HepG2 (cell line): Measurements from ENCODE around the gene MCMBP. TPM values are rescaled to one million over a fixed set of nuclear protein-coding genes. Genes with fewer than 3 reads are reported as not detected.
A peak's percentile ranks its signal among the peaks of the same experiment; 100 is the strongest.

Source experiments
- AGO2 ChIP-seq: fragments of 200-400 bp; formaldehyde crosslinking; optimal IDR thresholded peaks from 2 replicates; pipeline ENCODE3; 2017; ENCODE audit warnings: mild to moderate bottlenecking, low read depth, low read length, moderate library complexity
- CBX5 ChIP-seq: sonication (generic); formaldehyde crosslinking; IDR thresholded peaks from 2 replicates; pipeline ENCODE4 v1.4.0; 2020; ENCODE audit warnings: missing genetic modification reagents, borderline replicate concordance
- CCAR2 ChIP-seq: fragments of 200-400 bp; formaldehyde crosslinking; optimal IDR thresholded peaks from 2 replicates; pipeline ENCODE3; 2018; ENCODE audit warnings: low read depth, mild to moderate bottlenecking, low read length, moderate library complexity
- ETS1 ChIP-seq: sonication (generic); formaldehyde crosslinking; IDR thresholded peaks from 2 replicates; pipeline ENCODE4 v1.4.0; 2020; ENCODE audit warnings: missing genetic modification reagents
- HNF4A ChIP-seq: sonication (generic); formaldehyde crosslinking; IDR thresholded peaks from 2 replicates; pipeline ENCODE4 v1.4.0; 2020; ENCODE audit warnings: missing genetic modification reagents
- HOXA9 ChIP-seq: sonication (generic); formaldehyde crosslinking; IDR thresholded peaks from 2 replicates; pipeline ENCODE4 v1.8.1; 2022; ENCODE audit warnings: missing genetic modification reagents, mild to moderate bottlenecking, moderate library complexity, borderline replicate concordance
- MXD1 ChIP-seq: sonication (generic); formaldehyde crosslinking; IDR thresholded peaks from 2 replicates; pipeline ENCODE4 v1.4.0; 2020; ENCODE audit warnings: mild to moderate bottlenecking, missing genetic modification reagents
- PITX1 ChIP-seq: sonication (generic); formaldehyde crosslinking; IDR thresholded peaks from 2 replicates; pipeline ENCODE4 v1.5.1; 2020; ENCODE audit warnings: mild to moderate bottlenecking, missing genetic modification reagents
- POLR2AphosphoS5 ChIP-seq: IDR thresholded peaks from 2 replicates; pipeline ENCODE4 v1.6.1; 2012; ENCODE audit warnings: low read depth, low read length
- REPIN1 ChIP-seq: sonication (generic); formaldehyde crosslinking; IDR thresholded peaks from 2 replicates; pipeline ENCODE4 v1.8.0; 2022; ENCODE audit warnings: missing genetic modification reagents, low read depth, mild to moderate bottlenecking, borderline replicate concordance
- RFX5 ChIP-seq: IDR thresholded peaks from 2 replicates; pipeline ENCODE4 v1.6.1; 2011; ENCODE audit warnings: low read depth, low read length, improper control_type of control experiment
- SETDB1 ChIP-seq: sonication (generic); formaldehyde crosslinking; IDR thresholded peaks from 2 replicates; pipeline ENCODE4 v1.5.1; 2020; ENCODE audit warnings: missing genetic modification reagents, mild to moderate bottlenecking, borderline replicate concordance
- SP5 ChIP-seq: IDR thresholded peaks from 2 replicates; pipeline ENCODE4 v1.6.1; 2016; ENCODE audit warnings: low read depth, borderline replicate concordance
- THAP7 ChIP-seq: sonication (generic); formaldehyde crosslinking; IDR thresholded peaks from 2 replicates; pipeline ENCODE4 v1.8.1; 2023; ENCODE audit warnings: mild to moderate bottlenecking, missing genetic modification reagents
- ZBTB21 ChIP-seq: sonication (generic); formaldehyde crosslinking; IDR thresholded peaks from 2 replicates; pipeline ENCODE4 v1.4.0; 2020; ENCODE audit warnings: missing genetic modification reagents
- ZBTB8A ChIP-seq: sonication (generic); formaldehyde crosslinking; IDR thresholded peaks from 2 replicates; pipeline ENCODE4 v1.4.0; 2020; ENCODE audit warnings: mild to moderate bottlenecking, low read depth, missing genetic modification reagents, borderline replicate concordance
- ZFP62 ChIP-seq: sonication (generic); formaldehyde crosslinking; IDR thresholded peaks from 2 replicates; pipeline ENCODE4 v1.4.0; 2020; ENCODE audit warnings: missing genetic modification reagents
- ZMYM4 ChIP-seq: sonication (generic); formaldehyde crosslinking; IDR thresholded peaks from 2 replicates; pipeline ENCODE4 v1.8.1; 2023; ENCODE audit warnings: mild to moderate bottlenecking, missing genetic modification reagents
- ZNF292 ChIP-seq: sonication (generic); formaldehyde crosslinking; IDR thresholded peaks from 2 replicates; pipeline ENCODE4 v1.8.1; 2022; ENCODE audit warnings: mild to moderate bottlenecking, low read depth, missing genetic modification reagents, borderline replicate concordance
- ZNF609 ChIP-seq: sonication (generic); formaldehyde crosslinking; IDR thresholded peaks from 2 replicates; pipeline ENCODE4 v1.4.0; 2020; ENCODE audit warnings: mild to moderate bottlenecking, missing genetic modification reagents, borderline replicate concordance
- ZSCAN31 ChIP-seq: sonication (generic); formaldehyde crosslinking; IDR thresholded peaks from 2 replicates; pipeline ENCODE4 v1.5.0; 2020; ENCODE audit warnings: low read depth, mild to moderate bottlenecking, missing genetic modification reagents
- polyA plus RNA-seq, 8 experiments: library from polyadenylated mRNA; depleted of rRNA in 3 of 8; stranded (reverse) in 7 of 8; unstranded in 1 of 8; fragments of >200 nt; fragmentation: Illumina TruSeq in 4 of 8; extraction: Trizol in 4 of 8; gene quantifications; 2 replicates each; pipeline versions ENCODE4 v1.2.1 to v1.2.3, GENCODE V29; 2011 to 2016; ENCODE audit warnings: low read depth in 4 of 8, missing spikeins in 1 of 8, mixed read lengths in 1 of 8; ENCODE audit not compliant: insufficient read depth in 1 of 8
- total RNA-seq, 5 experiments: library from RNA; depleted of rRNA; stranded (reverse); fragments of >200 nt; fragmentation: Illumina TruSeq; extraction: Trizol; gene quantifications; 2 replicates each; pipeline ENCODE4 v1.2.3, GENCODE V29; 2016; ENCODE audit warnings: low read depth in 1 of 5
- TF ChIP-seq, protein P1 (sequence below): sonication (generic); formaldehyde crosslinking; IDR thresholded peaks from 2 replicates; pipeline ENCODE4 v1.4.0; 2020; ENCODE audit warnings: missing genetic modification reagents, borderline replicate concordance

MCMBP gene
- total and polyA plus RNA-seq, 2 of the 13 experiments (the other 11 are each of a cell fraction or from before 2014, with no cell fraction given): 35.7 to 62.4 TPM

DNA sequence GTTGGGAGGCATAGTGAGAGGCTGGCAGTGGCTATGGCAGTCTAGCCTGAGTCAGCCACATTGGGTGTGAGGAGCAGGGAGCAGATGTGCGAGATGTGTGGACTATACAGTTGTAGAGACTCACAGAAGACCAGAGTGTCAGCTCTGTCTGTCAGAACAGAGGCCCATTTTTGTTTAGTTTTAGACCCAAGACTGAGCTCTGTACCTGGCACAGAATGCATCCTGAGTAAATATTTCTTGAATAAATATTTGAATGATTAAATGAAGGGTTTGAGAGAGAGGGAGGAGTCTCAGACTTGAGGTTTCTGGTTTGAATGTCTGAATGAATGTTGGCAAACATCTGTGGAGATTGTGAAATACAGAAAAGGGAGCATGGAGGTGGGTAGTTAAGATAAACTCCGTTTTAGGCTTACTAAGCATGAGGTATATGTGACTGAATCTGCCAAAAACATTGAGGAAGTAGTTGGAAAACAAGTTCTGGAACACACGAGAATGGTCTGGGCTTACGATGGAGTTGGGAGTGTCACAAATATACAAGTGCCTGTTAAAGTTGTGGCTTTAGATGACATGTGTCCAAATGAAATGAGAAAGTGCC is 23.5 kb upstream of the MCMBP start (continued):
- peak; percentile 29; the same call in 1 of the 2 replicates for TF ChIP-seq ZNF609 (CRISPR knock-in tag)
- TF ChIP-seq, protein P1, sequence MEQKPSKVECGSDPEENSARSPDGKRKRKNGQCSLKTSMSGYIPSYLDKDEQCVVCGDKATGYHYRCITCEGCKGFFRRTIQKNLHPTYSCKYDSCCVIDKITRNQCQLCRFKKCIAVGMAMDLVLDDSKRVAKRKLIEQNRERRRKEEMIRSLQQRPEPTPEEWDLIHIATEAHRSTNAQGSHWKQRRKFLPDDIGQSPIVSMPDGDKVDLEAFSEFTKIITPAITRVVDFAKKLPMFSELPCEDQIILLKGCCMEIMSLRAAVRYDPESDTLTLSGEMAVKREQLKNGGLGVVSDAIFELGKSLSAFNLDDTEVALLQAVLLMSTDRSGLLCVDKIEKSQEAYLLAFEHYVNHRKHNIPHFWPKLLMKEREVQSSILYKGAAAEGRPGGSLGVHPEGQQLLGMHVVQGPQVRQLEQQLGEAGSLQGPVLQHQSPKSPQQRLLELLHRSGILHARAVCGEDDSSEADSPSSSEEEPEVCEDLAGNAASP (CRISPR knock-in tag): 0 out of 2 replicates have a peak, but pooled peaks have one; percentile 33
- 0 out of 2 replicates have a peak, but pooled peaks have one; percentile 18 for TF ChIP-seq PITX1 (CRISPR knock-in tag)
- no peak for TF ChIP-seq MXD1
- TF ChIP-seq ZNF292 (CRISPR knock-in tag): 0 out of 2 replicates have a peak, but pooled peaks have one; percentile 35
- TF ChIP-seq ZSCAN31 (CRISPR knock-in tag): no peak
- TF ChIP-seq POLR2AphosphoS5: no peak
- no peak for TF ChIP-seq AGO2
- peak; percentile 57 for TF ChIP-seq HNF4A (CRISPR knock-in tag)
- TF ChIP-seq HOXA9 (CRISPR knock-in tag): no peak
- no peak for TF ChIP-seq ZBTB8A
- no peak for TF ChIP-seq ZFP62 (CRISPR knock-in tag)
- TF ChIP-seq ETS1 (CRISPR knock-in tag): no peak
- no peak for TF ChIP-seq REPIN1 (CRISPR knock-in tag)
- no peak for TF ChIP-seq RFX5
- no peak for TF ChIP-seq SETDB1 (CRISPR knock-in tag)
- no peak for TF ChIP-seq THAP7 (CRISPR knock-in tag)
- TF ChIP-seq ZBTB21: no peak
- 0 out of 2 replicates have a peak, but pooled peaks have one; percentile 17 for TF ChIP-seq ZMYM4 (CRISPR knock-in tag)
- TF ChIP-seq CBX5 (CRISPR knock-in tag): no peak
- TF ChIP-seq CCAR2: no peak
- peak; percentile 72 for TF ChIP-seq SP5 (CRISPR knock-in tag)
